Choroid plexus epithelial cell (primary cell): Measurements from ENCODE around the gene LIG4.

Experiments used
- DNase-seq: peaks from one replicate; pipeline ENCODE4 v3.0.0-alpha.2; 2010; ENCODE audit warnings: low read depth
- H3K4me3 ChIP-seq: 2 replicates; pipeline ENCODE4 v1.5.1; 2011; ENCODE audit warnings: low read depth, mild to moderate bottlenecking, control low read depth, low read length, moderate library complexity
- CTCF ChIP-seq: conservative IDR thresholded peaks from 2 replicates; pipeline ENCODE4 v1.5.1; 2011; ENCODE audit warnings: low read depth, mild to moderate bottlenecking, control low read depth, inconsistent platforms, low read length, moderate library complexity

Gene LIG4

GRCh38 chr13:108176685-108177274 lies 38.6 kb downstream of the LIG4 start:
- H3K4me3 ChIP-seq, result no peak overlapping the region
- peak; percentile 79 for TF ChIP-seq CTCF
- peak; percentile 67 for DNase-seq

GRCh38 chr13:108168929-108169328 lies 46.4 kb downstream of the LIG4 start:
- no peak overlapping the region for H3K4me3 ChIP-seq
- no peak for DNase-seq
- TF ChIP-seq CTCF, result no peak

- TF ChIP-seq CTCF, result no peak
- peak; percentile 21 for DNase-seq
- H3K4me3 ChIP-seq, result no peak overlapping the region
Measured at GRCh38 chr13:108166078-108166477, 49.3 kb downstream of the LIG4 start.

GRCh38 chr13:108158746-108159145 lies 56.6 kb downstream of the LIG4 start:
- no peak overlapping the region for H3K4me3 ChIP-seq
- no peak for DNase-seq
- no peak for TF ChIP-seq CTCF
